Measurements from ENCODE around the gene TXNDC12. TPM values are rescaled to one million over a fixed set of nuclear protein-coding genes. Genes with fewer than 3 reads are reported as not detected.
"Not testable (repeated sequence)": the region's sequence is repeated elsewhere in the genome, so short reads cannot be mapped to it uniquely, and the experiment has no call there.

TXNDC12 gene
- total RNA-seq, 1 donor from 2014 or later: 49.9 TPM

DNA sequence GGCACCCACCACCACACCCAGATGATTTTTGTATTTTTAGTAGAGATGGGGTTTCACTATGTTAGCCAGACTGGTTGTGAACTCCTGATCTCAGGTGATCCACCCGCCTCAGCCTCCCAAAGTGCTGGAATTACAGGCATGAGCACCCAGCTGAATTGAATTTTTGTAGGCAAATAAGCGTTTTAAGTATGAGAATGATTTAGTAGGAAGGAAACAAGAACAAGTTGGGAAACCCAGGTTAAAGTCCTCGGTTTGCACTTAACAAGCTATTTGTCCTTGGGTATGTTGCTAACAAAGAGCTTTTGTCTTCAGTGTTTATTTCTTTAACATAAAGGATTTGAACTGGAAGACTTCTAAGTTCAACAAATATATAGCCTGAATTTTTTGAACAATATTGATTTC is 25.0 kb upstream of the TXNDC12 start:
- Mint-ChIP-seq H3K36me3 (ENCODE audit: low read depth, unreplicated experiment) (no peaks in the 10 kb centered on the region), H3K9me3 (ENCODE audit: unreplicated experiment) (no peaks in the 10 kb centered on the region), H3K4me3 (ENCODE audit: unreplicated experiment) (no peak overlapping the region), H3K4me1 (ENCODE audit: unreplicated experiment) (no peaks in the 10 kb centered on the region), H3K27ac (ENCODE audit: unreplicated experiment) (no peak overlapping the region), H3K27me3 (ENCODE audit: unreplicated experiment) (no peaks in the 10 kb centered on the region)
- no peak for DNase-seq (ENCODE audit: low spot score)
- TF ChIP-seq, protein P1, sequence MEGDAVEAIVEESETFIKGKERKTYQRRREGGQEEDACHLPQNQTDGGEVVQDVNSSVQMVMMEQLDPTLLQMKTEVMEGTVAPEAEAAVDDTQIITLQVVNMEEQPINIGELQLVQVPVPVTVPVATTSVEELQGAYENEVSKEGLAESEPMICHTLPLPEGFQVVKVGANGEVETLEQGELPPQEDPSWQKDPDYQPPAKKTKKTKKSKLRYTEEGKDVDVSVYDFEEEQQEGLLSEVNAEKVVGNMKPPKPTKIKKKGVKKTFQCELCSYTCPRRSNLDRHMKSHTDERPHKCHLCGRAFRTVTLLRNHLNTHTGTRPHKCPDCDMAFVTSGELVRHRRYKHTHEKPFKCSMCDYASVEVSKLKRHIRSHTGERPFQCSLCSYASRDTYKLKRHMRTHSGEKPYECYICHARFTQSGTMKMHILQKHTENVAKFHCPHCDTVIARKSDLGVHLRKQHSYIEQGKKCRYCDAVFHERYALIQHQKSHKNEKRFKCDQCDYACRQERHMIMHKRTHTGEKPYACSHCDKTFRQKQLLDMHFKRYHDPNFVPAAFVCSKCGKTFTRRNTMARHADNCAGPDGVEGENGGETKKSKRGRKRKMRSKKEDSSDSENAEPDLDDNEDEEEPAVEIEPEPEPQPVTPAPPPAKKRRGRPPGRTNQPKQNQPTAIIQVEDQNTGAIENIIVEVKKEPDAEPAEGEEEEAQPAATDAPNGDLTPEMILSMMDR (IDR thresholded peaks at IDR 0.05; ENCODE audit: unreplicated experiment): no peak

- not testable (repeated sequence) for DNase-seq (ENCODE audit: low spot score); H3K36me3 Mint-ChIP-seq (ENCODE audit: low read depth, unreplicated experiment); H3K27me3 Mint-ChIP-seq (ENCODE audit: unreplicated experiment); H3K4me3 Mint-ChIP-seq (ENCODE audit: unreplicated experiment); H3K9me3 Mint-ChIP-seq (ENCODE audit: unreplicated experiment); H3K4me1 Mint-ChIP-seq (ENCODE audit: unreplicated experiment); H3K27ac Mint-ChIP-seq (ENCODE audit: unreplicated experiment)
These were observed 22.3 kb upstream of the TXNDC12 start for GRCh38 chr1:52077277-52077676.

- Mint-ChIP-seq H3K4me1 (ENCODE audit: unreplicated experiment) (no peaks in the 10 kb centered on the region), H3K36me3 (ENCODE audit: low read depth, unreplicated experiment) (peaks cover 4% of the 10 kb centered on the region), H3K9me3 (ENCODE audit: unreplicated experiment) (no peaks in the 10 kb centered on the region), H3K27me3 (ENCODE audit: unreplicated experiment) (no peaks in the 10 kb centered on the region), H3K4me3 (ENCODE audit: unreplicated experiment) (no peak overlapping the region), H3K27ac (ENCODE audit: unreplicated experiment) (no peak overlapping the region)
- TF ChIP-seq, protein P1 (IDR thresholded peaks at IDR 0.05; ENCODE audit: unreplicated experiment): no peak
- no peak for DNase-seq (ENCODE audit: low spot score)
These were observed 17.3 kb upstream of the TXNDC12 start for GRCh38 chr1:52072291-52072690.

DNA sequence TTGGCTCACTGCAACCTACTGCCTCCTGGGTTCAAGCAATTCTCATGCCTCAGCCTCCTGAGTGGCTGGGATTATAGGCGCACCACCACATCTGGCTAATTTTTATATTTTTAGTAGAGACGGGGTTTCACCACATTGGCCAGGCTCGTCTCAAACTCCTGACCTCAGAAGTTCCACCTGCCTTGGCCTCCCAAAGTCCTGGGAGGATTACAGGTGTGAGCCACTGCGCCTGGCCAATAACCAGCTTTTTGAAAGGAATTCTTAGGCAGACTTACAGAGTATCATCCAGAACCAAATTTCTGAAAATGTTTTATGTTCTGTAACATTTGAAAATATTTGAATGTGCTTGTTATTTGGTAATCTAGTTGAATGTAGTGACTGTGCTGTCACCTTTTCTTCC is 15.7 kb upstream of the TXNDC12 start:
- no peak overlapping the region for H3K27ac Mint-ChIP-seq (ENCODE audit: unreplicated experiment)

DNA sequence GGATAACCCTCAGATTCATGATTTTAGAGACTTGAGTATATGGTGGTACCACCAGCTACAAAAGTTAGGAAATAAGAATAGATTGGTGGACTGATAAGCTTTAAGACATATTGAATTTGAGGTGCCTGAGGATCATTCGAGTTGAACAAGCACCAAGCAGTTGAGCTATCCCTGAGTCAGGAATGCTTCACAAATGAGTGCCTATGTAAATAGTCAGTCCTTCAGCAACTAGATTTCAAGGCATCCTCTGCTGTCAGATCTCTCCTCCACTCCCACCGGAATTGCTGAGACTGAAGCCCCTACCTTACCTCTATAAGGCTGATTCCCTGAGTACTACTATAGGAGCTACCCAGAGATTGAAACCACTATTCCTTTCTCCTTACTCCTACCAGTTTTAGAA is 8.2 kb upstream of the TXNDC12 start:
- TF ChIP-seq, protein P1 (IDR thresholded peaks at IDR 0.05; ENCODE audit: unreplicated experiment): no peak
- no peaks in the 10 kb centered on the region for H3K9me3 Mint-ChIP-seq (ENCODE audit: unreplicated experiment)
- H3K27me3 Mint-ChIP-seq (ENCODE audit: unreplicated experiment): peaks cover 4% of the 10 kb centered on the region
- no peak overlapping the region for H3K4me3 Mint-ChIP-seq (ENCODE audit: unreplicated experiment)
- peaks cover 11% of the 10 kb centered on the region for H3K36me3 Mint-ChIP-seq (ENCODE audit: low read depth, unreplicated experiment)
- H3K4me1 Mint-ChIP-seq (ENCODE audit: unreplicated experiment): peaks cover 2% of the 10 kb centered on the region
- no peak for DNase-seq (ENCODE audit: low spot score)
- H3K27ac Mint-ChIP-seq (ENCODE audit: unreplicated experiment): no peak overlapping the region

More for the DNA sequence above, 15.7 kb upstream of the TXNDC12 start:
- H3K9me3 Mint-ChIP-seq (ENCODE audit: unreplicated experiment): no peaks in the 10 kb centered on the region
- no peak for DNase-seq (ENCODE audit: low spot score)
- peaks cover 4% of the 10 kb centered on the region for H3K36me3 Mint-ChIP-seq (ENCODE audit: low read depth, unreplicated experiment)
- H3K4me1 Mint-ChIP-seq (ENCODE audit: unreplicated experiment): no peaks in the 10 kb centered on the region
- TF ChIP-seq, protein P1 (IDR thresholded peaks at IDR 0.05; ENCODE audit: unreplicated experiment): no peak
- H3K27me3 Mint-ChIP-seq (ENCODE audit: unreplicated experiment): no peaks in the 10 kb centered on the region
- no peak overlapping the region for H3K4me3 Mint-ChIP-seq (ENCODE audit: unreplicated experiment)

DNA sequence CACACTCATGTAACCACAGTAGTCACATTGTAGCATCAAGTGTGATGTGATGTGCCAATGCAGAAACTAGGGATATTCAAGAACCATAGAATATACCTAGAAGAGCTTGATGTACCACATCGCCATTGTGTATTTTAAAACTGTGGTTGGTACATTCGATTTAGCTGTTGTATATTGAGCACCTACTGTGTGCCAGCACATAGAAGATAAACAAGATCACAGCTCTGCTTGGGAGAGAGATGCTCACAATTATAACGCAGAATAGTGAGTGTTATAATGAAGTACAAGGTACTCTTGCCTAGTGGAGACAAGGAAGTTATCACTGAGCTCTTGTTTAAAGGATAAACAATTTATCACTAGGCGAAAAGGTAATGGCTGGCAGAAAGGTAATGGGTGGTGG is 5.8 kb upstream of the TXNDC12 start:
- Mint-ChIP-seq H3K27me3 (ENCODE audit: unreplicated experiment) (peaks cover 10% of the 10 kb centered on the region), H3K27ac (ENCODE audit: unreplicated experiment) (no peak overlapping the region), H3K9me3 (ENCODE audit: unreplicated experiment) (no peaks in the 10 kb centered on the region), H3K4me3 (ENCODE audit: unreplicated experiment) (no peak overlapping the region), H3K4me1 (ENCODE audit: unreplicated experiment) (peaks cover 19% of the 10 kb centered on the region), H3K36me3 (ENCODE audit: low read depth, unreplicated experiment) (peaks cover 17% of the 10 kb centered on the region)
- TF ChIP-seq, protein P1 (IDR thresholded peaks at IDR 0.05; ENCODE audit: unreplicated experiment): no peak
- no peak for DNase-seq (ENCODE audit: low spot score)
